Measurements from ENCODE around the gene TAX1BP3. TPM values are rescaled to one million over a fixed set of nuclear protein-coding genes. Genes with fewer than 3 reads are reported as not detected.

The TAX1BP3 gene
- polyA plus RNA-seq, 1 experiment, result 207 TPM

DNA sequence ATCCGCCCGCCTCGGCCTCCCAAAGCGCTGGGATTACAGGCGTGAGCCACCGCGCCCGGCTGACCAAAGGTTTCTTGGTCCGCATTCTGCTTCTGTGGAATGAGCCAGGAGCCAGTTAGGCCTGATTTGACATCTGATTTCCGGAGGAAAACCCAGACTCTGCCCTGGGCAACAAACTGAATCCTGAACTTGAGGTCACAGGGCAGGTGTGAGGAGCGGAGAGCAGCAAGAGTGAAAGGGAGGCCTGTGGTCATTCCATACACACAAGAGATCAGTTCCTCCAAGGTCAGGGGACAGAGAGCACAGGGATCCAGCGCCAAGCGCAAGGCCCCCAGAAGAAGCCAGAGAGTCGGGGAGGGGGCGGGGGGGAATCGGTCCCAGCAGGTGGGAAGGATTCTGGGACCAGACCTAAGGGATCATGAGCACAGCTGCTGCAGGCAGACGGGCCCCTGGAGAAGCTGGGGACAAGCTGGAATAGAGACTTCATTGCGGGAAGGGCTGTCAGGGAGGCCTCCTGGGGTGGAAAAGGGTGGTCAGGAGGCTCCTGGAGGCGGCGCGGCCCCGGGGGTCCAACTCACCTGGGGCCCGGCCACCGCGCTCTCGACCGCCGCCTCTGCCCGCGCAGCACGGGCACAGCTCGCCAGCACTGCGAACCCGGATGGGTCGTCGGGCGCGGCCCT lies 32.8 kb downstream of the TAX1BP3 start:
- CTCF ChIA-PET, result interaction anchor here (1.1 to 1.3 kb wide), 2 partner anchors 12 to 587 kb away, joined by 4 to 5 read pairs; no protein-coding TSS in a partner anchor
- POLR2A ChIA-PET, result no interaction called here
- H3K4me3 ChIP-seq (ENCODE audit: low read depth, low read length), result peak overlapping the region; percentile 96
- no peaks in the 10 kb centered on the region for H3K36me3 ChIP-seq (ENCODE audit: control insufficient read depth, insufficient read depth, low read length)
- no peak for DNase-seq (ENCODE audit: low read depth)
- no peaks in the 10 kb centered on the region for H3K27me3 ChIP-seq (ENCODE audit: control insufficient read depth, insufficient read depth, low read length)
- TF ChIP-seq, protein P1, sequence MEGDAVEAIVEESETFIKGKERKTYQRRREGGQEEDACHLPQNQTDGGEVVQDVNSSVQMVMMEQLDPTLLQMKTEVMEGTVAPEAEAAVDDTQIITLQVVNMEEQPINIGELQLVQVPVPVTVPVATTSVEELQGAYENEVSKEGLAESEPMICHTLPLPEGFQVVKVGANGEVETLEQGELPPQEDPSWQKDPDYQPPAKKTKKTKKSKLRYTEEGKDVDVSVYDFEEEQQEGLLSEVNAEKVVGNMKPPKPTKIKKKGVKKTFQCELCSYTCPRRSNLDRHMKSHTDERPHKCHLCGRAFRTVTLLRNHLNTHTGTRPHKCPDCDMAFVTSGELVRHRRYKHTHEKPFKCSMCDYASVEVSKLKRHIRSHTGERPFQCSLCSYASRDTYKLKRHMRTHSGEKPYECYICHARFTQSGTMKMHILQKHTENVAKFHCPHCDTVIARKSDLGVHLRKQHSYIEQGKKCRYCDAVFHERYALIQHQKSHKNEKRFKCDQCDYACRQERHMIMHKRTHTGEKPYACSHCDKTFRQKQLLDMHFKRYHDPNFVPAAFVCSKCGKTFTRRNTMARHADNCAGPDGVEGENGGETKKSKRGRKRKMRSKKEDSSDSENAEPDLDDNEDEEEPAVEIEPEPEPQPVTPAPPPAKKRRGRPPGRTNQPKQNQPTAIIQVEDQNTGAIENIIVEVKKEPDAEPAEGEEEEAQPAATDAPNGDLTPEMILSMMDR (IDR thresholded peaks at IDR 0.05; ENCODE audit: insufficient read depth, low read depth, low read length), result 0 out of 2 replicates have a peak, but pooled peaks have one; percentile 3

DNA sequence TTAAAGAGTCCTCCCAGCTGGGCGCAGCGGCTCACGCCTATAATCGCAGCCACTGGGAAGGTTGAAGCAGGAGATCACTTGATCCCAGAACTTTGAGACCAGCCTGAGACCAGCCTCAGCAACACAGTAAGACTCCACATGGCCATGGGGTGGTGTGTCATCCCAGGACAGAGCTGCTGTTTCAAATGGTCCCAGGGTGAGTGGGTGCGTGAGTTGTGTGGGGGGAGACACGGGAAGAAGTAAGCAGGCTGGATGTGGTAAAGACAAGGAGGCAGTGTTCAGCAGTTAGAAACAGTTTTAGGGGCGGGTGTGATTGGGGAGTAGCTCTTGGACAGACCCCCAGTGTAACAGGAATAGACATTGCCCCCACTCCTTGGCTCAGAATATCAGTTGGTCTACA lies 36.1 kb downstream of the TAX1BP3 start:
- DNase-seq (ENCODE audit: low read depth), result no peak
- H3K27me3 ChIP-seq (ENCODE audit: control insufficient read depth, insufficient read depth, low read length), result no peaks in the 10 kb centered on the region
- TF ChIP-seq, protein P1 (IDR thresholded peaks at IDR 0.05; ENCODE audit: insufficient read depth, low read depth, low read length), result no peak
- H3K36me3 ChIP-seq (ENCODE audit: control insufficient read depth, insufficient read depth, low read length), result peaks cover 3% of the 10 kb centered on the region; the same call in 1 of the 2 replicates
- ChIA-PET CTCF (no interaction called here), POLR2A (no interaction called here)
- H3K4me3 ChIP-seq (ENCODE audit: low read depth, low read length), result no peak overlapping the region

DNA sequence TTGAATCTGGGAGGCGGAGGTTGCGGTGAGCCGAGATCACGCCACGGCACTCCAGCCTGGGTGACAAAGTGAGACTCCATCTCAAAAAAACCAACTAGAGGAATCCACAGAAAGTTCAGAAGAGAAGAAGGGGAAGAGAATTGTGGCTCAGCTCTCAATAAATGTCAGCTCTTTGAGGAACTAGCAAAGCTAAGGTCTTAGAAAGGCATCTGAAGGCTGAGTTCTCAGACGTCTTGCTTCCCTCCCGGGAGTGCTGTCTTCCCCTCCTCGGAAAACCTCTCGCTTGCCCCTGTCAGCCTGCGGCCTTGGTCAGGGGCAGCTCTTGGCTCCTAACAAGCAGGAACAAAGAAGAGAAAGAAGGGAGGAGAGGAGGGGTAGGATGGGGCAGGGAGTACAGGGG lies 37.6 kb downstream of the TAX1BP3 start:
- no peak for DNase-seq (ENCODE audit: low read depth)
- POLR2A ChIA-PET, result no interaction called here
- H3K4me3 ChIP-seq (ENCODE audit: low read depth, low read length), result no peak overlapping the region
- peaks cover 3% of the 10 kb centered on the region; the same call in 1 of the 2 replicates for H3K36me3 ChIP-seq (ENCODE audit: control insufficient read depth, insufficient read depth, low read length)
- no peaks in the 10 kb centered on the region for H3K27me3 ChIP-seq (ENCODE audit: control insufficient read depth, insufficient read depth, low read length)
- TF ChIP-seq, protein P1 (IDR thresholded peaks at IDR 0.05; ENCODE audit: insufficient read depth, low read depth, low read length), result no peak
- CTCF ChIA-PET, result no interaction called here

DNA sequence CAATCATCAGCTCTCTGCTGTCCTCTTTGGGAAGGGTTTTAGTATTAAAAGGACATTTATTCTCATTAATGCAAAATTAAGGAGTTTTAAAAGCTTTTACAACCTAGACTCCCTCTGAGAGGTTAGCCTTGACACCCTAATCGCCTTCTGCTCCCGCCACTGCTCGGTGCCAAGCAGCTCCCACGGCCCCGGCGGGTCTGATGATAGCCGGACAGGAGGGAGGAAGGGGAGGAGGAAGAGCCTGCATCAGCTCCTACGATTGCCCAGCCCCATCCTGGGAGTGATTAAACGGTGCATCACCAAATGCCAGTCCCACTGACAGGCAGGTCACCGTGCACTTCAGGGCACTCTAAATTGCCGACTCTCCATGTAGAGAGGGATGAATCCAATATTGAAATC lies 40.6 kb downstream of the TAX1BP3 start:
- CTCF ChIA-PET, result interaction anchor here (1.0 to 2.5 kb wide), 2 partner anchors 26 to 92 kb away, joined by 4 to 5 read pairs; no protein-coding TSS in a partner anchor
- POLR2A ChIA-PET, result no interaction called here
- no peak for DNase-seq (ENCODE audit: low read depth)
- no peaks in the 10 kb centered on the region for H3K27me3 ChIP-seq (ENCODE audit: control insufficient read depth, insufficient read depth, low read length)
- H3K4me3 ChIP-seq (ENCODE audit: low read depth, low read length), result no peak overlapping the region
- TF ChIP-seq, protein P1 (IDR thresholded peaks at IDR 0.05; ENCODE audit: insufficient read depth, low read depth, low read length), result no peak
- H3K36me3 ChIP-seq (ENCODE audit: control insufficient read depth, insufficient read depth, low read length), result peaks cover 14% of the 10 kb centered on the region

DNA sequence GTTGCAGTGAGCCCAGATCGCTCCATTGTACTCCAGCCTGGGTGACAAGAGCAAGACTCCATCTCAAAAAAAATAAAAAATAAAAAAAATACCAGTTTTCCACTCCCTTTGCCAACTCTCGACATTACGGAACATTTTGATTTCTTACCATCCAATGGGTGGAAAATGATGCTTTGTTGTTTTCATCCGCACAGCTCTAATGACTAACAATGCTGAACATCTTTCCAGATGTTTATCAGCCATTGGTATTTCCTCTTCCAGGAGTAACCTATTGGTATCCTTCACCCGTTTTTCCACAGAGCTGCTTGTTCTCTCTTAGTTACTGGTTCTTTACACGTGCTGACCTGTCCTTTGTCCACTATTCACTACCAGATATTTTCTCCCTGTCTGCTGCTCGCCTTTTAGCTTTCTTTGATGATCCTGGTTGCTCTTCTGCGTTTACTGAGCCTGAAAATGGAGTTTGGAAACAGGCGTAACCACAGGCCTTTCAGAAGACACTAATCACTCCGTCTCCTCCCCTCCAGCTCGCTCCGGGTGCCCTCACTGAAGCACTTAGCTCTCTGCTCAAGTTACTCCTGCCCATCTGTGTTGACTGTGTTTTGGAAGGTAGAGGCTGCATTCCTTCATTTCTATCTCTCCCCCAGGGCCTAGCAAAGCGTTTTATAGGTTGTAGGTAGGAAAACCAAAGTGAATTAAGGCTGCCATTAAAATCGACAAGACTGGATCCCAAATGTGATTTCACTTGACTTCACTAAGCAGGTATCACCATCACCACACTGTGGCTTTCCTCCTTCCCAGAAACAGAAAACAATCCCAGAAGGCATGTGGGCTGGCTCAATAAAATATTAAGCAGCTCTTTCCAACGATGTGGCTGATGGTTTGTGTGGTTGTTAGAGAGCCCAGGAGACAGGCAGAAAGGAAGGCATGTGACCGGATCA lies 41.3 kb downstream of the TAX1BP3 start:
- TF ChIP-seq, protein P1 (IDR thresholded peaks at IDR 0.05; ENCODE audit: insufficient read depth, low read depth, low read length), result no peak
- DNase-seq (ENCODE audit: low read depth), result no peak
- H3K4me3 ChIP-seq (ENCODE audit: low read depth, low read length), result no peak overlapping the region
- H3K27me3 ChIP-seq (ENCODE audit: control insufficient read depth, insufficient read depth, low read length), result no peaks in the 10 kb centered on the region
- ChIA-PET CTCF (interaction anchor here (0.6 to 2.5 kb wide), 4 partner anchors 12 to 91 kb away, joined by 3 to 6 read pairs (median 4); no protein-coding TSS in a partner anchor), POLR2A (no interaction called here)
- peaks cover 14% of the 10 kb centered on the region for H3K36me3 ChIP-seq (ENCODE audit: control insufficient read depth, insufficient read depth, low read length)

All from BJ (cell line).